NCI-H748 (cell line): ENCODE measurements around the gene TMEM255B.
A peak's percentile ranks its signal among the peaks of the same experiment; 100 is the strongest.

Source experiments
- DNase-seq: peaks from one replicate; lab custom pipeline; 2025; ENCODE audit not compliant: unreplicated experiment; lab: John Stamatoyannopoulos, UW

Gene TMEM255B

GRCh38 chr13:113857531-113858195, 98.6 kb downstream of the TMEM255B start:
- DNase-seq, result no peak

- no peak for DNase-seq
Measured at GRCh38 chr13:113859311-113860050, 100.5 kb downstream of the TMEM255B start.

- no peak for DNase-seq
Measured at GRCh38 chr13:113860051-113860664, 101.1 kb downstream of the TMEM255B start.

GRCh38 chr13:113860665-113861432, 101.8 kb downstream of the TMEM255B start:
- no peak for DNase-seq

- no peak for DNase-seq
Measured at GRCh38 chr13:113861433-113862030, 102.5 kb downstream of the TMEM255B start.

GRCh38 chr13:113862191-113862930, 103.3 kb downstream of the TMEM255B start:
- DNase-seq, result no peak

- DNase-seq, result peak; percentile 45
Measured at GRCh38 chr13:113862931-113863523, 104.0 kb downstream of the TMEM255B start.

- DNase-seq, result peak; percentile 72
Measured at GRCh38 chr13:113863524-113864272, 104.7 kb downstream of the TMEM255B start, which contains the start of gene GAS6. TSS of gene GAS6 (minus strand) at chr13:113864076. CDS start at chr13:113863920, 156 bp downstream.

GRCh38 chr13:113864273-113864890, 105.4 kb downstream of the TMEM255B start:
- DNase-seq, result peak; percentile 21

- DNase-seq, result no peak
Measured at GRCh38 chr13:113865427-113865826, 106.4 kb downstream of the TMEM255B start.
